Skin epidermis (tissue), 12 donors: ENCODE measurements around the gene INSL3.
A peak's percentile ranks its signal among the peaks of the same experiment; 100 is the strongest.

Experiments used
- H3K27ac ChIP-seq, 21 experiments: fragments of 200-600 bp; sonication (generic) in 11 of 21; one replicate each; pipeline ENCODE4 v1.5.0; 2020; ENCODE audit warnings: mild to moderate bottlenecking in 3 of 21, inconsistent platforms in 2 of 21, moderate library complexity in 2 of 21
- H3K4me3 ChIP-seq, 7 experiments: fragments of 200-600 bp; sonication (generic) in 2 of 7; one replicate each; pipeline ENCODE4 v1.5.0; 2020; ENCODE audit warnings: inconsistent platforms in 2 of 7, mild to moderate bottlenecking in 2 of 7, moderate library complexity in 1 of 7

The INSL3 gene

GRCh38 chr19:17766543-17767131, 54.7 kb downstream of the INSL3 start:
- Histone ChIP-seq H3K4me3 (peak overlapping the region in 1 of 7 experiments; percentile 3), H3K27ac (peak overlapping the region in 1 of 21 experiments; percentile 6)
